GM23338 (cell line): ENCODE data around the gene MKLN1. TPM values are rescaled to one million over a fixed set of nuclear protein-coding genes. Genes with fewer than 3 reads are reported as not detected.

Source experiments
- ATAC-seq: fragments of 200-7000 bp; cut with Tn5 transposase; 3 replicates; pipeline ENCODE4 v1.9.1; 2020
- DNase-seq: peaks from one replicate; pipeline ENCODE4 v3.0.0-alpha.2; 2015; ENCODE audit warnings: low spot score
- H2AFZ ChIP-seq: fragments of 200-600 bp; sonication (generic); 2 replicates; pipeline ENCODE4 v1.8.0; 2016; ENCODE audit warnings: antibody characterized with exemption, mild to moderate bottlenecking, moderate library complexity
- H3F3A ChIP-seq: fragments of 200-600 bp; sonication (generic); replicated peaks from 2 replicates; pipeline ENCODE4 v1.8.0; 2017; ENCODE audit warnings: antibody characterized with exemption, mixed run types, low read depth
- H3K27ac ChIP-seq: fragments of 200-600 bp; sonication (generic); 2 replicates; pipeline ENCODE4 v1.6.1; 2016; ENCODE audit warnings: low read depth
- H3K27me3 ChIP-seq: fragments of 200-600 bp; sonication (generic); 2 replicates; pipeline ENCODE4 v1.8.0; 2016; ENCODE audit warnings: mild to moderate bottlenecking, mixed run types, moderate library complexity; ENCODE audit not compliant: insufficient read depth
- H3K36me3 ChIP-seq: fragments of 200-600 bp; sonication (generic); 2 replicates; pipeline ENCODE4 v1.8.0; 2016; ENCODE audit warnings: mild to moderate bottlenecking; ENCODE audit not compliant: insufficient read depth
- H3K4me1 ChIP-seq: fragments of 200-600 bp; sonication (generic); 2 replicates; pipeline ENCODE4 v1.8.0; 2016; ENCODE audit warnings: mild to moderate bottlenecking, moderate library complexity; ENCODE audit not compliant: insufficient read depth
- H3K4me2 ChIP-seq: fragments of 200-600 bp; sonication (generic); 2 replicates; pipeline ENCODE4 v1.7.1; 2017; ENCODE audit warnings: mixed run types
- H3K4me3 ChIP-seq: fragments of 200-600 bp; sonication (generic); 2 replicates; pipeline ENCODE4 v1.6.1; 2016; ENCODE audit warnings: mixed run types
- H3K79me2 ChIP-seq: fragments of 200-600 bp; sonication (generic); replicated peaks from 2 replicates; pipeline ENCODE4 v1.8.0; 2017; ENCODE audit warnings: mild to moderate bottlenecking; ENCODE audit not compliant: insufficient read depth
- H3K9me2 ChIP-seq: fragments of 200-600 bp; sonication (generic); 2 replicates; pipeline ENCODE4 v1.8.0; 2017; ENCODE audit not compliant: insufficient read depth
- H4K20me1 ChIP-seq: fragments of 200-600 bp; sonication (generic); replicated peaks from 2 replicates; pipeline ENCODE4 v1.8.0; 2017; ENCODE audit warnings: mild to moderate bottlenecking; ENCODE audit not compliant: insufficient read depth
- H3K27ac Mint-ChIP-seq: 2 replicates; pipeline ENCODE4 v1.8.0; 2020; ENCODE audit warnings: inconsistent platforms, mild to moderate bottlenecking, moderate library complexity, mixed read lengths
- H3K27me3 Mint-ChIP-seq: 3 replicates; pipeline ENCODE4 v1.8.0; 2022; ENCODE audit warnings: low read depth, mild to moderate bottlenecking, moderate library complexity, mixed read lengths, inconsistent platforms; ENCODE audit not compliant: insufficient read depth, poor library complexity
- H3K36me3 Mint-ChIP-seq: 3 replicates; pipeline ENCODE4 v1.8.0; 2021; ENCODE audit warnings: low read depth, mild to moderate bottlenecking, inconsistent platforms, moderate library complexity, mixed read lengths
- H3K4me1 Mint-ChIP-seq: 3 replicates; pipeline ENCODE4 v1.8.0; 2020; ENCODE audit warnings: mild to moderate bottlenecking, inconsistent platforms, mixed read lengths
- H3K4me3 Mint-ChIP-seq: 3 replicates; pipeline ENCODE4 v1.8.0; 2021; ENCODE audit warnings: moderate library complexity, mild to moderate bottlenecking, inconsistent platforms, mixed read lengths
- H3K9me3 Mint-ChIP-seq: 3 replicates; pipeline ENCODE4 v1.8.0; 2020; ENCODE audit warnings: moderate library complexity, mild to moderate bottlenecking, inconsistent platforms, mixed read lengths
- CREB1 ChIP-seq: fragments of 250-450 bp; sonication (Bioruptor Pico); IDR thresholded peaks from 2 replicates; pipeline ENCODE4 v1.5.0; 2020; ENCODE audit warnings: low read depth, mild to moderate bottlenecking, moderate library complexity
- CTCF ChIP-seq, 2 experiments: fragments of 200-600 bp in 1 of 2; sonication (generic) in 1 of 2; conservative IDR thresholded peaks; 2 replicates each; pipeline versions ENCODE4 v1.5.1 to v1.6.1; 2016 to 2017; ENCODE audit warnings: antibody characterized with exemption in 2 of 2, low read depth in 2 of 2, mild to moderate bottlenecking in 2 of 2, moderate library complexity in 1 of 2
- ETS1 ChIP-seq: IDR thresholded peaks from 2 replicates; pipeline ENCODE4 v1.6.1; 2016; ENCODE audit warnings: antibody characterized with exemption
- EZH2phosphoT487 ChIP-seq: fragments of 200-600 bp; sonication (generic); IDR thresholded peaks from one replicate; pipeline ENCODE4 v1.8.1; 2018; ENCODE audit warnings: antibody characterized with exemption; ENCODE audit not compliant: unreplicated experiment
- JUNB ChIP-seq: IDR thresholded peaks from one replicate; pipeline ENCODE4 v1.6.1; 2016; ENCODE audit warnings: antibody characterized with exemption; ENCODE audit not compliant: unreplicated experiment
- POLR2AphosphoS5 ChIP-seq: IDR thresholded peaks from 2 replicates; pipeline ENCODE4 v1.6.1; 2016; ENCODE audit warnings: antibody characterized with exemption, low read depth
- REST ChIP-seq: IDR thresholded peaks from one replicate; pipeline ENCODE4 v1.6.1; 2018; ENCODE audit warnings: antibody characterized with exemption; ENCODE audit not compliant: unreplicated experiment
- ZNF114 ChIP-seq: fragments of 250-450 bp; sonication (Bioruptor Pico); IDR thresholded peaks from 2 replicates; pipeline ENCODE4 v1.5.0; 2020; ENCODE audit warnings: mild to moderate bottlenecking, moderate library complexity
- ZNF331 ChIP-seq: fragments of 250-450 bp; sonication (Bioruptor Pico); IDR thresholded peaks from 2 replicates; pipeline ENCODE4 v1.5.0; 2020; ENCODE audit warnings: low read depth, mild to moderate bottlenecking, moderate library complexity
- polyA plus RNA-seq: library from polyadenylated mRNA; unstranded; fragments of >200 nt; fragmentation: Nextera tagmentation; extraction: Ambion mirVana; gene quantifications from 2 replicates; pipeline ENCODE4 v1.2.1, GENCODE V29; 2016
- total RNA-seq: library from RNA; depleted of rRNA; stranded (reverse); fragments of >200 nt; shearing (Covaris generic); gene quantifications from 2 replicates; pipeline ENCODE4 v1.2.3, GENCODE V29; 2014

MKLN1 gene
- total and polyA plus RNA-seq, 2 experiments from 2014 or later = 25.3 to 46.5 TPM

GRCh38 chr7:131495669-131496498, 168.2 kb downstream of the MKLN1 start:
- Histone ChIP-seq H3K27me3 (no peaks in the 10 kb centered on the region), H3F3A (peaks cover 40% of the 10 kb centered on the region), H3K27ac (peak overlapping the region; percentile 86; the same call in 1 of the 2 replicates), H2AFZ (no peak overlapping the region), H3K9me2 (no peaks in the 10 kb centered on the region), H3K36me3 (peaks cover 15% of the 10 kb centered on the region), H3K4me3 (no peak overlapping the region), H4K20me1 (peaks cover 7% of the 10 kb centered on the region; the same call in 1 of the 2 replicates), H3K79me2 (no peaks in the 10 kb centered on the region), H3K4me1 (no peaks in the 10 kb centered on the region), H3K4me2 (no peak overlapping the region)
- TF ChIP-seq ZNF331 = no peak
- TF ChIP-seq CREB1 (CRISPR knock-in tag) = no peak
- TF ChIP-seq POLR2AphosphoS5 = peak; percentile 59
- no peak for TF ChIP-seq JUNB
- no peak overlapping the region for H3K4me3 Mint-ChIP-seq
- DNase-seq = no peak
- H3K27me3 Mint-ChIP-seq = peaks cover 19% of the 10 kb centered on the region
- H3K27ac Mint-ChIP-seq = no peak overlapping the region
- H3K9me3 Mint-ChIP-seq = no peaks in the 10 kb centered on the region
- peaks cover 15% of the 10 kb centered on the region; the same call in 2 of the 3 replicates for H3K4me1 Mint-ChIP-seq
- H3K36me3 Mint-ChIP-seq = peaks cover 41% of the 10 kb centered on the region
- ATAC-seq = peak; percentile 8

- no peak overlapping the region for H2AFZ ChIP-seq
- peaks cover 30% of the 10 kb centered on the region for H3K36me3 ChIP-seq
- H3K4me3 Mint-ChIP-seq = no peak overlapping the region
- DNase-seq (no peak), ATAC-seq (peak; percentile 5)
- H3K9me2 ChIP-seq = no peaks in the 10 kb centered on the region
- H3K4me2 ChIP-seq = no peak overlapping the region
- H3K4me3 ChIP-seq = no peak overlapping the region
- H3K4me1 Mint-ChIP-seq = peaks cover 18% of the 10 kb centered on the region
- H3K27me3 ChIP-seq = no peaks in the 10 kb centered on the region
- H3K27ac Mint-ChIP-seq = peak overlapping the region; percentile 78; the same call in 1 of the 2 replicates
- H3K4me1 ChIP-seq = peaks cover 1% of the 10 kb centered on the region; the same call in 1 of the 2 replicates
- peaks cover 21% of the 10 kb centered on the region for H3K27me3 Mint-ChIP-seq
- H3K79me2 ChIP-seq = no peaks in the 10 kb centered on the region
- H3K27ac ChIP-seq = peak overlapping the region; percentile 86
- peaks cover 17% of the 10 kb centered on the region for H4K20me1 ChIP-seq
- H3K36me3 Mint-ChIP-seq = peaks cover 56% of the 10 kb centered on the region
- no peaks in the 10 kb centered on the region for H3K9me3 Mint-ChIP-seq
- H3F3A ChIP-seq = peaks cover 55% of the 10 kb centered on the region
- no peak for TF ChIP-seq ZNF114
- no peak for TF ChIP-seq REST
- TF ChIP-seq ETS1 = no peak
- TF ChIP-seq CTCF (conservative IDR thresholded peaks at IDR 0.05; ENCODE audit: low read depth in 2 of 2) = no peak
- TF ChIP-seq EZH2phosphoT487 = no peak
- TF ChIP-seq POLR2AphosphoS5 = peak; percentile 50; the same call in 1 of the 2 replicates
Measured at GRCh38 chr7:131497454-131497853, 169.8 kb downstream of the MKLN1 start.
